GM23338 (cell line): ENCODE data around the gene ANTXR1.
"Not testable (repeated sequence)": the region's sequence is repeated elsewhere in the genome, so short reads cannot be mapped to it uniquely, and the experiment has no call there.

Source experiments
- CREB1 ChIP-seq: fragments of 250-450 bp; sonication (Bioruptor Pico); IDR thresholded peaks from 2 replicates; pipeline ENCODE4 v1.5.0; 2020; ENCODE audit warnings: low read depth, mild to moderate bottlenecking, moderate library complexity
- ETS1 ChIP-seq: IDR thresholded peaks from 2 replicates; pipeline ENCODE4 v1.6.1; 2016; ENCODE audit warnings: antibody characterized with exemption
- EZH2 ChIP-seq: fragments of 200-600 bp; sonication (generic); IDR thresholded peaks from one replicate; pipeline ENCODE4 v1.8.0; 2017; ENCODE audit warnings: antibody characterized with exemption, mild to moderate bottlenecking, low read depth; ENCODE audit not compliant: unreplicated experiment
- EZH2phosphoT487 ChIP-seq: fragments of 200-600 bp; sonication (generic); IDR thresholded peaks from one replicate; pipeline ENCODE4 v1.8.1; 2018; ENCODE audit warnings: antibody characterized with exemption; ENCODE audit not compliant: unreplicated experiment
- JUNB ChIP-seq: IDR thresholded peaks from one replicate; pipeline ENCODE4 v1.6.1; 2016; ENCODE audit warnings: antibody characterized with exemption; ENCODE audit not compliant: unreplicated experiment
- NANOG ChIP-seq: IDR thresholded peaks from 2 replicates; pipeline ENCODE4 v1.6.1; 2016; ENCODE audit warnings: antibody characterized with exemption, borderline replicate concordance
- POLR2AphosphoS5 ChIP-seq: IDR thresholded peaks from 2 replicates; pipeline ENCODE4 v1.6.1; 2016; ENCODE audit warnings: antibody characterized with exemption, low read depth
- STAT1 ChIP-seq: IDR thresholded peaks from one replicate; pipeline ENCODE4 v1.6.1; 2016; ENCODE audit warnings: antibody characterized with exemption; ENCODE audit not compliant: unreplicated experiment
- ZNF331 ChIP-seq: fragments of 250-450 bp; sonication (Bioruptor Pico); IDR thresholded peaks from 2 replicates; pipeline ENCODE4 v1.5.0; 2020; ENCODE audit warnings: low read depth, mild to moderate bottlenecking, moderate library complexity
- TF ChIP-seq, protein P1 (sequence below), 2 experiments: fragments of 200-600 bp in 1 of 2; sonication (generic) in 1 of 2; conservative IDR thresholded peaks; 2 replicates each; pipeline versions ENCODE4 v1.5.1 to v1.6.1; 2016 to 2017; ENCODE audit warnings: antibody characterized with exemption in 2 of 2, low read depth in 2 of 2, mild to moderate bottlenecking in 2 of 2, moderate library complexity in 1 of 2
- TF ChIP-seq, protein P2 (sequence below): IDR thresholded peaks from one replicate; pipeline ENCODE4 v1.6.1; 2018; ENCODE audit warnings: antibody characterized with exemption; ENCODE audit not compliant: unreplicated experiment

GRCh38 chr2:69235835-69236234 lies 222.9 kb downstream of the ANTXR1 start:
- not testable (repeated sequence) for TF ChIP-seq EZH2; EZH2phosphoT487; POLR2AphosphoS5; JUNB; NANOG; CREB1 (CRISPR knock-in tag); STAT1; ZNF331 (CRISPR knock-in tag); ETS1
- TF ChIP-seq, protein P1, sequence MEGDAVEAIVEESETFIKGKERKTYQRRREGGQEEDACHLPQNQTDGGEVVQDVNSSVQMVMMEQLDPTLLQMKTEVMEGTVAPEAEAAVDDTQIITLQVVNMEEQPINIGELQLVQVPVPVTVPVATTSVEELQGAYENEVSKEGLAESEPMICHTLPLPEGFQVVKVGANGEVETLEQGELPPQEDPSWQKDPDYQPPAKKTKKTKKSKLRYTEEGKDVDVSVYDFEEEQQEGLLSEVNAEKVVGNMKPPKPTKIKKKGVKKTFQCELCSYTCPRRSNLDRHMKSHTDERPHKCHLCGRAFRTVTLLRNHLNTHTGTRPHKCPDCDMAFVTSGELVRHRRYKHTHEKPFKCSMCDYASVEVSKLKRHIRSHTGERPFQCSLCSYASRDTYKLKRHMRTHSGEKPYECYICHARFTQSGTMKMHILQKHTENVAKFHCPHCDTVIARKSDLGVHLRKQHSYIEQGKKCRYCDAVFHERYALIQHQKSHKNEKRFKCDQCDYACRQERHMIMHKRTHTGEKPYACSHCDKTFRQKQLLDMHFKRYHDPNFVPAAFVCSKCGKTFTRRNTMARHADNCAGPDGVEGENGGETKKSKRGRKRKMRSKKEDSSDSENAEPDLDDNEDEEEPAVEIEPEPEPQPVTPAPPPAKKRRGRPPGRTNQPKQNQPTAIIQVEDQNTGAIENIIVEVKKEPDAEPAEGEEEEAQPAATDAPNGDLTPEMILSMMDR (conservative IDR thresholded peaks at IDR 0.05; ENCODE audit: low read depth in 2 of 2) = not testable (repeated sequence)
- TF ChIP-seq, protein P2, sequence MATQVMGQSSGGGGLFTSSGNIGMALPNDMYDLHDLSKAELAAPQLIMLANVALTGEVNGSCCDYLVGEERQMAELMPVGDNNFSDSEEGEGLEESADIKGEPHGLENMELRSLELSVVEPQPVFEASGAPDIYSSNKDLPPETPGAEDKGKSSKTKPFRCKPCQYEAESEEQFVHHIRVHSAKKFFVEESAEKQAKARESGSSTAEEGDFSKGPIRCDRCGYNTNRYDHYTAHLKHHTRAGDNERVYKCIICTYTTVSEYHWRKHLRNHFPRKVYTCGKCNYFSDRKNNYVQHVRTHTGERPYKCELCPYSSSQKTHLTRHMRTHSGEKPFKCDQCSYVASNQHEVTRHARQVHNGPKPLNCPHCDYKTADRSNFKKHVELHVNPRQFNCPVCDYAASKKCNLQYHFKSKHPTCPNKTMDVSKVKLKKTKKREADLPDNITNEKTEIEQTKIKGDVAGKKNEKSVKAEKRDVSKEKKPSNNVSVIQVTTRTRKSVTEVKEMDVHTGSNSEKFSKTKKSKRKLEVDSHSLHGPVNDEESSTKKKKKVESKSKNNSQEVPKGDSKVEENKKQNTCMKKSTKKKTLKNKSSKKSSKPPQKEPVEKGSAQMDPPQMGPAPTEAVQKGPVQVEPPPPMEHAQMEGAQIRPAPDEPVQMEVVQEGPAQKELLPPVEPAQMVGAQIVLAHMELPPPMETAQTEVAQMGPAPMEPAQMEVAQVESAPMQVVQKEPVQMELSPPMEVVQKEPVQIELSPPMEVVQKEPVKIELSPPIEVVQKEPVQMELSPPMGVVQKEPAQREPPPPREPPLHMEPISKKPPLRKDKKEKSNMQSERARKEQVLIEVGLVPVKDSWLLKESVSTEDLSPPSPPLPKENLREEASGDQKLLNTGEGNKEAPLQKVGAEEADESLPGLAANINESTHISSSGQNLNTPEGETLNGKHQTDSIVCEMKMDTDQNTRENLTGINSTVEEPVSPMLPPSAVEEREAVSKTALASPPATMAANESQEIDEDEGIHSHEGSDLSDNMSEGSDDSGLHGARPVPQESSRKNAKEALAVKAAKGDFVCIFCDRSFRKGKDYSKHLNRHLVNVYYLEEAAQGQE = not testable (repeated sequence)
